ENCODE results near the gene DPH7.
"Not testable (repeated sequence)": the region's sequence is repeated elsewhere in the genome, so short reads cannot be mapped to it uniquely, and the experiment has no call there.

DPH7 gene

GRCh38 chr9:137578518-137579258, at the start of gene DPH7:
Gene DPH7 (minus strand): TSS chr9:137578925. CDS start chr9:137578777, 148 bp downstream.
- DNase-seq = peak; percentile 49

DNA sequence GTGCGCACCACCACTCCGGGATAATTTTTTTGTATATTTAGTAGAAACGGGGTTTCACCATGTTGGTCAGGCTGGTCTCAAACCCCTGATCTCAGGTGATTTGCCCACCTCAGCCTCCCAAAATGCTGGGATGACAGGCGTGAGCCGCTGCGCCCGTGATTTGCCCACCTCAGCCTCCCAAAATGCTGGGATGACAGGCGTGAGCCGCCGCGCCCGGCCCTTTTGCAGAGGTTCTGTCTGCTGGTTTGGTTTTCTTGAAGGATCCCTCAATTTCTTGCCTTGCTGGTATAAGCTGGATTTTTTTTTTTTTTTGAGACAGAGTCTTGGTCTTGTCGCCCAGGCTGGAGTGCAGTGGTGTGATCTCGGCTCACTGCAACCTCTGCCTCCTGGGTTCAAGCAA, 48.7 kb upstream of the DPH7 start:
- not testable (repeated sequence) for DNase-seq

- no peak for DNase-seq
Measured at GRCh38 chr9:137626464-137626863, 47.7 kb upstream of the DPH7 start.

DNA sequence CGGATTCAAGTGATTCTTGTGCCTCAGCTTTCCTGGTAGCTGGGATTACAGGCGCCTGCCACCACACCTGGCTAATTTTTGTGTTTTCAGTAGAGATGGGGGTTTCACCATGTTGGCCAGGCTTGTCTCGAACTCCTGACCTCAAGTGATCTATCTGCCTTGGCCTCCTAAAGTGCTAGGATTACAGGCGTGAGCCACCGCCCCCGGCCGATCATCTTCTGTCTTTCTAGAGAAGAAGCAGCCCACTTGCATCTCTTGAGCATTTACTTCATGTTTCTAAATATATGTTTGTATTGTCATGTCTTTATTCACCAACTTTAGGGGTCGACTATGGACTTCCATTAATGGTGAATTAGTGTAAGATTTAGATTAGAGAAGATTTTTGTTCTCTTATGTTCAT, 43.5 kb upstream of the DPH7 start:
- DNase-seq = not testable (repeated sequence)

GRCh38 chr9:137621131-137621757, 42.5 kb upstream of the DPH7 start:
- no peak for DNase-seq

DNA sequence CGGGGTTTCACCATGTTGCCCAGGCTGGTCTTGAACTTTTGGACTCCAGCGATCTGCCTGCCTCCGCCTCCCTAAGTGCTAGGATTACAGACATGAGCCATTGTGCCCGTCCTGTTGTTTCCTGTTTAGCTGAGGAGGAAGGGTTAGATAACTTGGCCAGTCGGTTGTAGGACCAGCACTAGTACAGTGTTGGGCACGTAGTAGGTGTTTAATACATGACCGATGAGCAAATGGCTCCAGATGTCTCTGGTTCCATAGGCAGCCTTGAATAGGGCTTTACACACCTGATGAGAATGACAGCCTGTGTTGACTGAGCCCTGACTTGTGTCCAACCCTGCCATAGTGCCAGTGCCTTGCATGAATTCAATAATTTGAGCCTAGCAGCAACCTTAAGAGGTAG, 41.9 kb upstream of the DPH7 start:
- DNase-seq = no peak

DNA sequence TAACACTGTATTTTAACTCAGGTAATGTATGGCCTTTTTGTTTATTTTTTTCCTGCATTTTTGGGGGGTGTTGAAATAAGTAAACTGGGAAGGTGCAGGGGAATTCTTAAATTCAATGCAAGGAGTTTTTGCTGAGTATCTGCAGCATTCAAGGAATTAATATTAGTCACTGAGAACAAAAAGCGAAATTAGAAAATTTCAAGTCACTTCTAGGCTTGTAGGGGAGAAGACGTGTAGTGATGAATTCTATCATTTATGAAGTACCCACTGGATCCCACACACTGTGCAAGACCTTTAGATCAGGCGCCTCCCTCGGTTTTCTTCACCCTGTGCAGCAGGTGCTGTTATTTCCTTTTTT, 41.3 kb upstream of the DPH7 start:
- DNase-seq = no peak

GRCh38 chr9:137619240-137620047, 40.7 kb upstream of the DPH7 start:
- DNase-seq = no peak

- DNase-seq = peak; percentile 53
Measured at GRCh38 chr9:137618105-137619067, 39.7 kb upstream of the DPH7 start, which contains the start of gene EHMT1. Gene EHMT1 (plus strand): TSS chr9:137619005. CDS start chr9:137619029, 24 bp downstream.

DNA sequence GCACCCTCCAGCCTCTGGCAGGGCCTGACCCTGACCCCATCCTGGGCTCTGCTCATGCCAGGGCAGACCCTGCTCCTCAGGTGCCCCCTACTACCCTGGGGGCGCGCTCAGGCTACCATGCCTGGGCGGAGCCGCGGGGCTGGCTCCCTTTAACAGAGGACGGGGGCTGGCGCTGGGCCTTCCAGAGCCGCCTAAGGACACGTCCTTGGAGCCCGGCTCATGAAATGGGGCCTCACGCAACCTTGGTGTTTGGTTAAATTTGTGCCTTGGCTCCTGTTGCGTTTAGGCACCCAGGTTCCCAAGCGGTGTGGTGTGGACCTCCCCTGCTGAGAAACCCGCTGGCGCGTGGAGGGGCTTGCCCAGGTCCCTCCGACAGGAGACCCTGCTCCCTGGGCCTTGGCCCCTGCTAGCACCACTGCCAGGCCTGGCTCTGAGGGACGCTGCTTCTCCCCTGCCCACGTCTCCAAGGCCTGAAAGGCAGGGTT, 36.7 kb upstream of the DPH7 start:
- DNase-seq = no peak

DNA sequence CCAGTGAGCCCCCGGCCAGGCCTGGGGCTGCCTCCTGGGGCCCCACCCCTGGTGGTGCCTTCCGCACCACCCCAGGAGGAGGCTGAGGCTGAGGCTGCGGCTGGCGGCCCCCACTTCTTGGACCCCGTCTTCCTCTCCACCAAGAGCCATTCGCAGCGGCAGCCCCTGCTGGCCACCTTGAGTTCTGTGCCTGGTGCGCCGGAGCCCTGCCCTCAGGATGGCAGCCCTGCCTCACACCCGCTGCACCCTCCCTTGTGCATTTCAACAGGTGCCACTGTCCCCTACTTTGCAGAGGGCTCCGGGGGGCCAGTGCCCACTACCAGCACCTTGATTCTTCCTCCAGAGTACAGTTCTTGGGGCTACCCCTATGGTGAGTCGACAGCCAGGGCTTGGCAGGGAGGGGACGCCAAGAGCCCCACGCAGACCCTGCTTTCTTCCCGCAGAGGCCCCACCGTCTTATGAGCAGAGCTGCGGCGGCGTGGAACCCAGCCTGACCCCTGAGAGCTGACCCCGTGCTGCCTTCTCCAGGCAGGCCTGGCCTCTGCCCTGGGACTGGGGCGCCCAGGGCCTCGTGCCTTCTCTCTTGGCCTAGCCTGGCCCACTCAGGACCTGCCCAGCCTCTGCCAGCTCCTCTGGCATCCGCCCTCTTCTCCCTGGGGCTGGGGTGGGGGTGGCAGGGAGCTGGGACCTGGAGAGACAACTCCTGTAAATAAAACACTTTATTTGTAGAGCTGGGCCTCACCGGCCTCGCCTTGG, 36.1 kb upstream of the DPH7 start:
- no peak for DNase-seq

GRCh38 chr9:137613738-137614523, 35.2 kb upstream of the DPH7 start:
- no peak for DNase-seq

- DNase-seq = no peak
Measured at GRCh38 chr9:137613259-137613658, 34.5 kb upstream of the DPH7 start.

DNA sequence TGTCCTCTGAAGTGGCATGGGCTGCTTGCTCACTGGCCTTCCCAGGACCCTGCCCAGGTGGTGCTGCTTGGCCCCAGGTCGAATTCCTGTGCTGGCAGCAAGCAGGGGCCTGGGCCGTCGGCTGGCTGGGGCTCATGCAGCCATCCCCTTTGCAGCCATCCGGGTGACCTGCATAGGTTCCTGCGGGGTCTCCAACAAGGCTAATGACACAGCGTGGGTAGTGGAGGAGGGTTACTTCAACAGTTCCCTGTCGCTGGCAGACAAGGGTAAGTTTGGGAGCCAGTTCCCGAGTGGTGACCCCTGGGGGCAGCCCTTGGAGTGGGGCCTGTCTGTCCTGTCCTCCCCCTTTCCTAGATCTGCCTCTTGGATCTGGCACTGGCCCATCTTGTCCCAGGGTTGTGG, 34.0 kb upstream of the DPH7 start:
- DNase-seq = no peak

- no peak for DNase-seq
Measured at GRCh38 chr9:137611623-137612609, 33.2 kb upstream of the DPH7 start.

DNA sequence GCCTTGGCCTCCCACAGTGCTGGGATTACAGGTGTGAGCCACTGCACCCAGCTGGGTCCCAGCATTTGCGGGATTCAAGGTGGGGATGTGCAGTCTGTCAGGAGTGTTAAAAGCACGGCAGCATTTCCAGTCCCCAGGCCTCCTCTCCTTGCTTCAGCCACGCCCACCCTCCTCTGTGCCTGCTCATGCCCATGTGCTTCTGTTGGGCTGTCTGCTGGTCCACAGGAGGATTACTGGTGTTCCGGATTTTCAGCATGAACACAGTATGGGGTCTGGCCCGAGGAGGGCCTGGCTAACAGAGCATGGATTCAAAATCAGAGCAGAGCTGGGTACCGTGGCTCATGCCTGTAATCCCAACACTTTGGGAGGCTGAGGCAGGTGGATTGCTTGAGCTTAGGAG, 32.2 kb upstream of the DPH7 start:
- DNase-seq = no peak

GRCh38 chr9:137607141-137607857, 28.6 kb upstream of the DPH7 start:
- no peak for DNase-seq

DNA sequence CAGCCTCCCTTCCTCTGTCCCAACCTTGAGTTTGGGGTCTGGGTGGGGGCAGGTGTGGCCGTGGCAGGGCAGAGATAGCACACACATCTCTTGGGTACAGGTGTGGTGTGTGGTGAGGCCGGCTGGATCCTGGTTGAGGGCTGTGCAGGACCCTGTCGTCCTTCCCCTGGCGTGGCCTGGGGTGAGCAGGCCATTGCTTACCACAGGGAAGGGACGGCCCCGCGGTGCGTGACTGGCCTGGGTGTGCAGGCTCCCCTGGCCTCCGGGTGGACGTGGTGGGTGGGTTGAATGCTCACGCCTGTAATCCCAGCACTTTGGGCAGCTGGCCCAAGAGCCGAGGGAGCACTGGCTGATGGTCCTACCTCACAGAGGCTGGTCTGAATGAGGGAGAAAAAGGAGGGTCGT, 28.0 kb upstream of the DPH7 start:
- DNase-seq = no peak
